Measurements from ENCODE around the gene ADGRB2.
"Not testable (repeated sequence)": the region's sequence is repeated elsewhere in the genome, so short reads cannot be mapped to it uniquely, and the experiment has no call there.

Gene ADGRB2

GRCh38 chr1:31726715-31727114 lies 37.4 kb downstream of the ADGRB2 start:
- DNase-seq (ENCODE audit: low spot score): no peak

- DNase-seq (ENCODE audit: low spot score): no peak
Measured at GRCh38 chr1:31725777-31726535, 38.2 kb downstream of the ADGRB2 start.

- no peak for DNase-seq (ENCODE audit: low spot score)
Measured at GRCh38 chr1:31725134-31725533, 39.0 kb downstream of the ADGRB2 start.

GRCh38 chr1:31723828-31724359 lies 40.2 kb downstream of the ADGRB2 start:
- peak; percentile 79 for DNase-seq (ENCODE audit: low spot score)

GRCh38 chr1:31718327-31718897 lies 45.7 kb downstream of the ADGRB2 start:
- no peak for DNase-seq (ENCODE audit: low spot score)

- DNase-seq (ENCODE audit: low spot score): no peak
Measured at GRCh38 chr1:31717341-31717740, 46.8 kb downstream of the ADGRB2 start.

- no peak for DNase-seq (ENCODE audit: low spot score)
Measured at GRCh38 chr1:31715873-31716220, 48.3 kb downstream of the ADGRB2 start.

GRCh38 chr1:31715087-31715872 lies 48.9 kb downstream of the ADGRB2 start:
- peak; percentile 94 for DNase-seq (ENCODE audit: low spot score)

- DNase-seq (ENCODE audit: low spot score): peak; percentile 77
Measured at GRCh38 chr1:31714442-31715086, 49.6 kb downstream of the ADGRB2 start.

GRCh38 chr1:31712630-31713029 lies 51.5 kb downstream of the ADGRB2 start:
- peak; percentile 80 for DNase-seq (ENCODE audit: low spot score)

GRCh38 chr1:31712068-31712467 lies 52.1 kb downstream of the ADGRB2 start:
- DNase-seq (ENCODE audit: low spot score): no peak

- no peak for DNase-seq (ENCODE audit: low spot score)
Measured at GRCh38 chr1:31708324-31708723, 55.8 kb downstream of the ADGRB2 start.

GRCh38 chr1:31707711-31708110 lies 56.4 kb downstream of the ADGRB2 start:
- peak; percentile 49 for DNase-seq (ENCODE audit: low spot score)

GRCh38 chr1:31707059-31707600 lies 57.0 kb downstream of the ADGRB2 start:
- not testable (repeated sequence) for DNase-seq (ENCODE audit: low spot score)

GRCh38 chr1:31706384-31707058 lies 57.6 kb downstream of the ADGRB2 start:
- DNase-seq (ENCODE audit: low spot score): no peak

- DNase-seq (ENCODE audit: low spot score): peak; percentile 67
Measured at GRCh38 chr1:31705080-31705866, 58.9 kb downstream of the ADGRB2 start.

- peak; percentile 54 for DNase-seq (ENCODE audit: low spot score)
Measured at GRCh38 chr1:31704271-31705079, 59.7 kb downstream of the ADGRB2 start.

- DNase-seq (ENCODE audit: low spot score): peak; percentile 90
Measured at GRCh38 chr1:31703431-31704270, 60.5 kb downstream of the ADGRB2 start, which contains the start of gene COL16A1. COL16A1 (minus strand) TSS chr1:31704017; CDS start chr1:31702193, 1,824 bp downstream.
